HG02678 (cell line): ENCODE data around the gene NF1.
"Not testable (repeated sequence)": the region's sequence is repeated elsewhere in the genome, so short reads cannot be mapped to it uniquely, and the experiment has no call there.

Source experiments
- ATAC-seq: cut with Tn5 transposase; IDR thresholded peaks from one replicate; pipeline ENCODE4 v1.9.1; 2021; ENCODE audit warnings: mild to moderate bottlenecking, moderate library complexity; ENCODE audit not compliant: unreplicated experiment

NF1 gene

DNA sequence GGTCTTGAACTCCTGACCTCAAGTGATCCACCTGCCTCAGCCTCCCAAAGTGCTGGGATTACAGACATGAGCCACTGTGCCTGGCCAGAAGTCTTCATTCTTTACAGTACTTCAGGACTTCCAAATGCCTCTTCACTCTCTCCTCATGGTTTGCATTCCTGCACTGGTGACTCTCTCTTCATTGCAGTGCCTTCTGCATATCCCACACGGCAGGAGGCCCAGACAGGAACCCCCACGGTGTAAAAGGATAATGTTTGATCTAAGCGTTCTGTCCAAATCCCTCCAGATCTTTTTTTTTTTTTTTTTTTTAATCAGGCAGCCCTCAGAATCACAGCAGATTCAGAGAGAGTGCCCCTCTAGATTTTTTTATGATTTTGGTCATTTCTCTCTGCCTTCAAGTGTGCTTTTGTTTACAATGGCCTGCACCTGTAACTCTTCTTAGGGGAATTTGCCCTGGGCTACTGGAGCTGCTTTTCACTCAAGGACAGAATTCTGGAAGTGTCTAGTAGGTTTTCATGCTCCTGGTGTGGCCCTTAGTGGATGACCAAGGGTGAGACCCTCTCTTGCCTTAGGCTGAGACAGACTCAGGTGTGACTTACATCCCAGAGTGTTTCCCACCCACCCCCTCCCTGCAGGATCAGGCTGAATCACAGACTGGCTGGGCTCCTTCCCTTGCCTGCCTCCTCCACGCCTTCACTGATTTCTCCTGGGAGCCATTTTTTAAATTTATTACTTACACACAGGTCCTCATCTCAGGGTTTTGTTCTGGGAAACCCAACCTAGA lies 19.8 kb upstream of the NF1 start:
- no peak for ATAC-seq

DNA sequence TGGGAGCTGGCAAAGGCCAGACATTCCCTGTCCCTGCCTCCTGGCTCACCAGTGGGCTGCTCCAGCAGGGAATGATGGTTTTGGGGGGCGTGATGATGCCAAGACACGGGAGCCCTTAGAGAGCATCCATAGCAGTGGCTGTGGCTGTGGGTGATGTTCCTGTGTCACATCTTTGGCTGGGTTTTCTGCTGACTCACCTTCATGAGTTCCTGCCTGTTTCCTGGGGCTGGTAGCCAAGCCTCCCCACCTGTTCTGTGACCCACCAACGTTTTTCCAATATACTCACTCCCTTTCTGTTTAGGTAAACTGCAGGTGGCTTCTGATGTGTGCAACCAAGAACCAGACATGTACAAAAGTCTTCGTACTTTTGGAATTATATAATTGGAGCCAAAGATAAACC lies 16.5 kb upstream of the NF1 start:
- no peak for ATAC-seq

DNA sequence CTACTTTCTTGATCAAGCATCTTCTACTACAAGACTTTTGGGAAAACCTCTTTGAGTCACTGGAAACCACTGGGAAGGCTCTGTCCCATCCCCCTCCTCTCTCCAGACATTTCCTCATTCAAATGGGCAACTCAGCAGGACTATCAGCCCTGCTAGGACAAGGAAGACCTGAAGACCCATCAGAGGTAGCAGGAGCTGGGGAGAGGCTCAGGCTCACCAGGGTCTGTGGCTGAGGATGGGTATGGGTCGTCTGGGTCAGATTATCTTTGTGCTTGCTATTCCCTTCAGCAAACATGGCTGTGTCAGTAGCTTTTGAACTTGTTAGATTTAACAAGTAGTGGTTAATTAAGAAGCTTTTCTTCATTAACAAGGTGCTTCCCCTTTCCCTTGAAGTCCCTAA lies 15.0 kb upstream of the NF1 start:
- ATAC-seq: no peak

DNA sequence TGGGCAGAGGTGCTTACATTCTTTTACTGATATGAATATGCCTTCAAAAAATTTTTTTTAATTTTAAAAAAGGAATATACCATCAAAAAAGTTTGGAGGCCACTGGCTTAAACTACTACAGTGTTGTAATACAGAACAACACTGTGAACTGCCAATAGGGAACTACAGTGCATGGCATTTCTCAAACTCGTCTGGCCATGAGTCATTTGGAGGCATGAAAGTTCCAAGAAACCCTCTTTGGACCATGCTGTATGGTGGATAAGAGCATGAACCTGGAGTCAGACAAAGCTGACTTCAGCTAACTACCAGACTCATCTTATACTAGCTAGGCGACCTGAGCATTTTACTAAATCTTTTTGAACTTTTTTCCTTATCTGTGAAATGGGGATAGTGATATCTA lies 9.2 kb upstream of the NF1 start:
- ATAC-seq: no peak

DNA sequence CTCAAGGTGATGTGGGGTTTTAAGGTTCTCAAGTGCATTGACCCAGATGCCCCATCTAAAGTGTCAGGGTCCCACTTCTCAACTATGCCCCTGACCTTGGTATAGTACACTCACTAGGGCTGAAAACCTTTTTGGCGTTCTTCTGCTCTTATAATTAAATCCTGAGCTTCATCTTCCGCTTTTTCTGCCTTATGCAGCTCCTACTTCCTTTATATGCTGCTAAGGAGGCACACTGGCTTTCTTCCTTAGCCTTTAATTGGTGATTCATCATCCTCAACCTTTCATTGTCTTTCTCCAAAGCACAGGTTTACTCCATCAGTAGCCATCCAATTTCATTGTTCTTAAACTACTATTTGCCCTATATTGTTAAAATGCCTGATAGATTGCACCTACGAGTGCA lies 5.3 kb upstream of the NF1 start:
- ATAC-seq: no peak

DNA sequence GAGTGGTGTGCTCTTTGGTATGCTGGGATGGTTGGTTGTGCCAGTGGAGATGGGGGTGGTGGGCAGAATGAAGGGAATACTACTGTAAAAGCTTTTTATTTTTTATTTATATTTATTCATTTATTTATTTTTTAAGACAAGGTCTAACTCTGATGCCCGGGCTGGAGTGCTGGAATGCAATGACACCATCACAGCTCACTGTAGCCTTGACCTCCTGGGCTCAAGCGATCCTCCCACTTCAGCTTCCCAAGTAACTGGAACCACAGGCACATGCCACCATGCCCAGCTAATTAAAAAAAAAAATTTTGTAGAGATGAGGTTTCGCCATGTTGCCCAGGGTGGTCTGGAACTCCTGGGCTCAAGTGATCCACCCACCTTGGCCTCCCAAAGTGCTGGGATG lies 4.1 kb upstream of the NF1 start:
- ATAC-seq: not testable (repeated sequence)

DNA sequence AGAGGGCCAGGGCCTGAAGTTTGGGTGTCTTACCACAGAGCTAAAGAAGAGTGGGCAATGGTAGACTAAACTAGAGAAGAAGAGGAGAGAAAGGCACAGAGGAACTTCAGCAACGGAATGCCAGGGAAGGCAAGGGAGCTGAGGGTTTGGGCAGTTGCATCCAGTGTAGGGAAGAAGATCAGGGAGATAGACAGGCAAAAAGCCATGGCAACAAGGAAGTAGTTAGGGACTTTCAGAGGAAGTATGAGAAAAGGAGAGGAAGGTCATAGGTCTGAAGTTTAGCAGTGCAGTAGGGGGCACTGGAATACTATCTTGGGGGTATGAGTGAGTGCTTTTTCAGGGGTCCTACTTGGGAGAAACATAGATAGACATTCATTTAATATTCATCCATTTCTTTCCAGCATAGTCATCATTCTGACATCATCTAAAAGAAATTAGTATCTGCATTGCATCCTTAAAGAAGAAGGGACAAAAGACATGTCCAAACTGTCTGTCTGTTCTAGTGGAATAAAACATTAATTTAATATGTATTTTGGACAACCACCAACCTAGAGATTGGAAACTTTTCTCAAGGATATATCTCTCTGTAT lies 2.2 kb upstream of the NF1 start:
- no peak for ATAC-seq

DNA sequence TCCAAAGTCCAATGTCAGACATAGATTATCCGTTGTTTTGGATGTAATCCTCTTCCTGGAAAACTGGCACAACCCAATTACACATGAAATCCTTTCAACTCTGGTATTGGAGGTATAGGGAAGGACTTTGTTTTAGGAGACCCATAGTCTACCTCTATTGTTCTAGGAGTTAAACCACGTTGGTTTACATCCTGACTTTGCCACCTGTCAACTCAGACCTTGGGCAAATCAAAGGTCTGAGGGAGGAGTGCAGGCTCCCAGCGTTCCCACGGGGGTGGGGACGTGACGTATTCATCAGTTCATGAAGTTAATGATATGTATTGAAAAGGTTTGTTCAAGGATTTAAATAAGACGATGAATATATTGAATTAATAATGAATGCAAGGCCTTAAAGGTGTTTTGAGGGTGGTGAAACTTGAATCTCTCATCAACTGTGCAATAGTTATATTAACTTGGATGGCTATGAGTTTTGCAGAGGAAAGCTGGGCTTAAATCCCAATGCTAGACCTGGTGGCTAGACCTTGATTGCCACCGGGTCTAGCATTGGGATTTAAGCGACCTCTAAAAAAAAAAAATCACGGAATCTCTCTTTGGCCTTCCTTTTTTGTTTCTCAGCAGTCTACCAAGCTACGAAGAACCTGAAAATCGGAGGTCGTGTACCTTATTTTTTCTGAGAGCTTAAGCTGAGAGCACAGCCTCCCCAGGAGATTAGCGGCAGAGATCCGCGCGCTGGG lies 744 bp upstream of the NF1 start:
- ATAC-seq: no peak

DNA sequence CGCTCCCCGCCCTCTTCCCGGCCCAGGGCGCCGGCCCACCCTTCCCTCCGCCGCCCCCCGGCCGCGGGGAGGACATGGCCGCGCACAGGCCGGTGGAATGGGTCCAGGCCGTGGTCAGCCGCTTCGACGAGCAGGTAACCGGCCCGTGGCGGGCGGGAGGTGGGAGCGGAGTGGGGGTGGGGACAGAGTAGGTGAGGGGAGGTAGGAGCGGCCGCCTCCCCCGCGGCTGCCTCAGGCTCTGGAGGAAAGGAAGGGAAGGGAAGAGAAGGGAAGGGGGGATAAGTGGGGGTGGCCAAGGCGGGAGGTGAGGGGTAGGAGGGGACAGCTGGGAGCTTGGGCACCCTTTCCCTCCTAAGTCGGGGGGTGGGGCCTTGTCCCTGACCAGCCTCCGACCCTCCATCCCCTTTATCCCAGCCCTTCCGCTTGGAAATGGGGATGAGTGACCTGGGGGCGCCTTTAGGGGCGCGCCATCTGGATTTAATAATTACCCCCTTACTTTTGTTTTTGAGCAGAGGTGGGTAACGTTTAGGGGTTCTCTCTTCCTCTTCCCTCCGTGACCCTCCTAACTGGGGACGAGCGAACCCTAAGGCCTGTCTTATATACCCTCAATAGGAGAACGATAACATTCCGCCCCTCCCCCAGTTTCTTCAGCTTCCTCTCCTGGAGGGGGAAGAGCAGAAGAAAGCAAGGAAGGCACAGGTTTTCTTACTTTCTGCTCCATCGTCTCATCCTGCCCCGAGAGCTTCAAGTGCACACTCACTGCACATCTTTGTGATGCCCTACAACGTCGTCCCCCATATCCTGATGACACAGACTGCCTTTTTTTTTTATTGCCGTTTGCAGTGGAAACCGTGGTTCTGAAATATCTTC lies 694 bp downstream of the NF1 start:
- no peak for ATAC-seq

DNA sequence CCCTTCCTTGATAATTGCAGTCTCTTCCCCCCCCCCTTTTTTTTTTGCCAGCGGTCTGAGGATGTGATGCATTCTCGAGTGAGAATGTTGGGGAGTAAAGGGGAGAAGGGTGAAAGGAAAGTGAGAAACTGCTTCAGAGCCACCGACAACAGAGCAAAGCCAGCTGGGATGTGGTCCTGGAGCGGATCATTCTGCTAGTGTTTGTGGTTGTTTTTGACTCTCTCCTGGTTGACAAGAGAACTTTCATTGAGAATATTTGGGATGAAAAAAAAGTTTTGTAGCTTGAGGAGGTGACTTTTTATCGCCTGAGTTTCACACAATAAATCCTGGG lies 1.3 kb downstream of the NF1 start:
- no peak for ATAC-seq

DNA sequence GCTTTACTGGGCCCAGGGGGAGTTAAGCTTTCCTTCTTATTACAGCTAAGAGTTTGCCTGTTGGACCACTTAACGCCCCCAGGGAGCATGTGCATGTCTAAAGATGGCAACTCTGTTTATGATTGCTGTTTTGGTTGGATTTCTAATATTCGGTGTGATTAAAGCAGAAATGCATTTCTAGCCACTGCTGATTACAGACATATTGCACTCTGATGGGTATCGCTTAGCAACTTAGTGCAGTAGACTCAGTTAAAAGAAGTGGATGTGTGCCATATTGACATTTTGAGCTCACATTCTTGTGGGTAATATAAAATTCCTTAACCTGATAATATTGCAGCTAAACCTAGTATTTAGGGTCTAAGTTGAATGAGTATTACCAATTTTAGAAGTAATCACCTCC lies 4.2 kb downstream of the NF1 start:
- ATAC-seq: no peak

DNA sequence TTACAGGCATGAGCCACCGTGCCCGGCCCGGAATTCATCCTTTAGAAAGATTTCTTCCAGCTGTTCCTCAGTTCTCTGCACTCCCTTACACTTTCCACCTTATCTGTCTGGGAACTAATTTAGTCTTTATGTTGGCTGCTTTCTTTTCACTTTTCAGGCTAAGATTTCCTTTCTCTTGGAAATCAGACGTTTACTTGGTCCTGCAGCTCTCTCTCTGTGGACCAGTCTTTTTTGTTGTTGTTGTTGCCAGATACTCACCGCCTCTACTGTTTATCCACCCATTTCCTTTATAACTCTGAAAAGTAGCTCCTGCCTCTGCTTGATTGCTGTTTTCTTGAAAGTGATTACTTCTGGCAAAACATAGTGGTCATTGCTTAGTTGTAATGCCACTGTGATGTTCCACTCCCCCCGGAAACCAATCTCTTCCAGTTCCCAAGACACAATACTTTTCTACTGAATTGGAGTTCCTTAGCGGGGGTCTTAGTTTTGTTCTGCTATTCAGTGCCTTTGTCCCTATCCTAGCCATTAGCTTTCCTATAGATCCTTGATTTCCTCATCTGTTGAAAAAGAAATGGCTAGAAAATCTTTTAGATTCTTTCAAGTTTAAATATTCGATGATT lies 6.2 kb downstream of the NF1 start:
- ATAC-seq: no peak

DNA sequence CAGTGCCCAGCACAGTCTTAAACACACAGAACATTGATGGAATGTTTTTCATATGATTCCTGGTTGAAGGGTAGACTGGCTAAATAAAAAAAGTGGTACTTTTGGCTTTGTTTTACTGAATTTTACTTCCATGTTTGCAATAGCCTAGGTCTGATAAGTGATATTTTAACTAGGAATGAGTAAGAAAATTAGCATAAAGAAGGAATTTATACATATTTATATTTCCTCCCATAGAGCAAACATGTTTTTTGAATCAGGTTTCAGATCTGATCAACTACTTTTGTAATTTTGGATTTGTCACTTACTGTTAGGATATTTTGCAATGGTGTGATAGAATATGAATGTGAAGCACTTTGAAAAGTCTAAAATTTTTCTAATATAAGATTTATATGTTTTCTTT lies 7.2 kb downstream of the NF1 start:
- no peak for ATAC-seq

DNA sequence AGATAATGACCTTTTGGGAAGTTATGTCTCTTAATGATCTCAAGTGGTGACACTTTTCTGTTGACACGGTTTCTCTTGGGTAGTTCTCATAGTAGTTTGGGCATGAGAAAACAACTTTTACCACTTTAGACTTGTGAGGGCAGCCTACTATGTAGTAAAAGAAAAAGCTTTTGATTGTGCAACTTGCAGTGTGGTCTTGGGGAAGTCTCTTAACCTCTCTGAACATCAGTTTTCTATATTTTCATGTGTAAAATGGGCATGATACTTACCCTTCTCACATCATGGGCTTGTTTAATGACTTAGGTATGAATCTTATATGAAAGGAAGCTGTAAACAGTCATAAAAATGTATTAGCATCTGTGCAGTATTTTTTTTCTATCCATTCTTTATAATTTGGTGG lies 11.2 kb downstream of the NF1 start:
- ATAC-seq: no peak

DNA sequence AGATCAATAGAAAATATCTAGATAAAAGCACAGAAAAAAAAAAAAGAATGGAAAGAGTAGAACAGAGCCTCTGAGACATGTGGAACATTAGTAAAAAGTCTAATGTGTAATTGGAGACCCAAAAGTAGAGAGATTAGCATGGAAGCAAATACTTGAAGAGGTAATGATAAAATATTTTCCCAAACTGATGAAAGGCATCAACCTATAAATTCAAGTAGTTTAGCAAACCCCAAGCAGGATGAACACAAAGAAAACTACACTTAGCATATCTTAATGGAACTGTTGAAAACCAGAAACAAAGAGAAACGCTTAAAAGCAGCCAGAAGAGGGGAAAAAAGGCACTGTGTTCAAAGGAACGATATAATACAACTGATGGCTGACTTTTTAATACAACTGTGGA lies 16.4 kb downstream of the NF1 start:
- no peak for ATAC-seq

DNA sequence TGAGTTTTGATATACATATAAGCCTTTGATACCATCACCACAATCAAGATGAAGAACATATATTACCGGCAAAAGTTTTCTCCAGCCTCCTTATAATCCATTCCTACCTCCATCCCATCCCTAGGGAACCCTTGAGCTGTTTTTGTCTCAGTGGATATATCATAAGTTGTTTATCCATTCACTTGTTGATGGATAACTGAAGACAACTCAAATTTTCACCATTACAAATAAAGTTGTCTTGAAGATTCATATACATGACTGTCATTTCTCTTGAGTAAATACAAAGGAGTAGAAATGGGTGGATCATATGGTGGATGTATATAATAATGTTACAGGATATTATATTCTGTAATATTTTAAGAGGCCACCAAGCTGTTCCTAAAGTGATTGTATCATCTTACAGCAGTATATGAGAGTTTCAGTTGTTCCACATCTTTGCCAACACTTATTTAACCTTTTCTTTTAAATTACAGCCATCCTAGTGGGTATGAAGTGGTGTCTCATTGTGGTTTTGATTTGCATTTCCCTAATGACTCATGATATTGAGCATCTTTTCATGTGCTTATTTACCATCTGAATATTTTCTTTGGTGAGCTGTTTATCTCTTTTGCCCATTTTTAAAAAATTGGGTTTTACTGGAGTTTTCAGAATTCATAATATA lies 17.4 kb downstream of the NF1 start:
- no peak for ATAC-seq

DNA sequence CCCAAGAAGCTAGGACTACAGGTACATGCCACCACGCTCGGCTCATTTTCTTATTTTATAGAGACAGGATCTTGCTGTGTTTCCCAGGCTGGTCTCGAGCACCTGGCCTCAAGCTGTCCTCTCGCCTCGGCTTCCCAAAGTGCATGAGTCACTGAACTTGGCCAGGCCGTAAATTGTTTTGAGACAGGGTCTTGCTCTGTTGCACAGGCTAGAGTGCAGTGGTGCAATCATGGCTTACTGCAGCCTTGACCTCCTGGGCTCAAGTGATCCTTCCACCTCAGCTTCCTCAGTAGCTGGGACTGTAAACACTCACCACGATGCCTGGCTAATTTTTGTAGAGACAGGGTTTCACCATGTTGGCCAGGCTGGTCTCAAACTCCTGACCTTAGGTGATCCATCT lies 18.6 kb downstream of the NF1 start:
- not testable (repeated sequence) for ATAC-seq

DNA sequence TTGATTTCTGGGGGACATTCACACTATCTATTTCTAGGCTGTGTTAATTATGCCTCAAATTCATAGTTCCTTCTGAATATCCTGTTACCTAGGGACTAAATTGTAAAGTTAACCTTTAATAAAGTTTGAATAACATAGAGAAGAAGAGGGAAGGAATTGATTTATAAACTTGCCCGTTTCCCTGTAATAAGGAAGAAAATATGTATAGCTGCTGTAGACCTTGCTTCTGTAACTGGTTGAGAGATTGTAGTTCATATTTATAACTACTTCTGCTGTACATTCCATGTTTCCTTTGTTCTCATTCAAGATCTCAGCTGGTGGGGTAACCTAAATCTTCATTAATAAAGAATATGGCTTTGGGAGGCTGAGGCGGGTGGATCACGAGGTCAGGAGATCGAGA lies 19.2 kb downstream of the NF1 start:
- ATAC-seq: no peak

DNA sequence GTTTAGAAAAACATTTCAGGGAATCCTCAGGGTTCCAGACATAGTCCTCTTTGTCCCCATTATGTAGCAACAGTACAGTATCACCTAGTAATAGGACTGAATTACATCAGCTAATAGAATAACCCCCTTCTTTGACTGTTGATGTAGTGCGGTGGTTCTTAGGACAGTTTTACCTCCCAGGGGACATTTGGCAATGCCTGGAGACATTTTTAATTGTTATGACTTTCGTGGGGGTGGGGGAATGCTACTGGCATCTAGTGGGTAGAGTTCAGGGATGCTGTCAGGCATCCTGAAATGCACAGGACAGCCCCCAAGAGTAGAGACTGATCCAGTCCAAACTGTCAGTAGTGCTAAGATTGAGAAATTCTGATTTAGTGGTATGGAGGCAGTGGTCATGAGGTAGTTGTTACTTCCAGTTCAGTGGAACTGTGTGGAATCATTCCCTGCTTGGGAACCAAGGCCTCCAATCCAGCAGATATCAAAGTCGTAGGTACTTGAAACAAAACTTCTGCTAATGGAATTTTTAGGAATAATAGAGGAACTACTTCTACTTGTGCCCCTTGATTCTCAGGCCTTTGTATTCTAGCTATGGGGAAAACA lies 20.3 kb downstream of the NF1 start:
- no peak for ATAC-seq

DNA sequence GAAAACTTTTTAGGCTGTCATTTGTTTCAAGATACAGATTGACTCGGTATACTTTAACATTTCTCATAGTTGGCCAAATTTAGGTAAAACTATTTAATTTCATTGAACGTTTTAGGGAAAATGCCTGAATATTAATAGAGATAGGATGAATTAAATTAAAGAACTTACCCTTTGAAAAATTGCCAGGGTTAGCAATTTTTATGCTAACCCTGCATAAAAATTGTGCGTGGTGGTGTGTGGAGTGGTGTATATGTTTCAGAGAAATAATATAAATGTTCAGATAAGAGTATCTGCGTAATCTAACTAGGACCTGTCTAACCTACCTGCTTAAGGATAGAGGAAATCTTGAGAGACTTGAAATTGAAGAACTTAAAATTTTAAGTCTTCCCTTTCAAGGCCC lies 21.4 kb downstream of the NF1 start:
- no peak for ATAC-seq
